H9 (cell line): Measurements from ENCODE around the gene ACBD6. TPM values are rescaled to one million over a fixed set of nuclear protein-coding genes. Genes with fewer than 3 reads are reported as not detected.

Experiments
- DNase-seq: peaks from one replicate; pipeline ENCODE4 v3.0.0-alpha.2; 2017
- H2AFZ ChIP-seq: one replicate; pipeline ENCODE4 v1.6.1; 2013; ENCODE audit warnings: mild to moderate bottlenecking, low read length, control low read depth, moderate library complexity
- H2AK5ac ChIP-seq: 2 replicates; pipeline ENCODE4 v1.6.1; 2013; ENCODE audit warnings: low read length, control low read depth, mixed read lengths; ENCODE audit not compliant: insufficient read length
- H2BK120ac ChIP-seq: one replicate; pipeline ENCODE4 v1.6.1; 2013; ENCODE audit warnings: low read depth, mild to moderate bottlenecking, low read length, control low read depth, inconsistent platforms; ENCODE audit not compliant: poor library complexity, severe bottlenecking
- H2BK12ac ChIP-seq: 2 replicates; pipeline ENCODE4 v1.6.1; 2013; ENCODE audit warnings: low read length, control low read depth, mixed read lengths, low read depth; ENCODE audit not compliant: insufficient read length
- H2BK15ac ChIP-seq: 2 replicates; pipeline ENCODE4 v1.6.1; 2013; ENCODE audit warnings: low read depth, low read length, control low read depth
- H2BK20ac ChIP-seq: one replicate; pipeline ENCODE4 v1.6.1; 2013; ENCODE audit warnings: low read depth, mild to moderate bottlenecking, low read length, control low read depth, inconsistent platforms; ENCODE audit not compliant: poor library complexity, severe bottlenecking
- H2BK5ac ChIP-seq: 2 replicates; pipeline ENCODE4 v1.6.1; 2013; ENCODE audit warnings: low read length, control low read depth, mixed read lengths; ENCODE audit not compliant: insufficient read length
- H3K14ac ChIP-seq: 2 replicates; pipeline ENCODE4 v1.6.1; 2013; ENCODE audit warnings: low read length, control low read depth; ENCODE audit not compliant: insufficient read depth
- H3K18ac ChIP-seq: 2 replicates; pipeline ENCODE4 v1.6.1; 2013; ENCODE audit warnings: low read depth, mild to moderate bottlenecking, mixed read lengths, low read length, control low read depth; ENCODE audit not compliant: insufficient read length
- H3K23ac ChIP-seq: 2 replicates; pipeline ENCODE4 v1.6.1; 2013; ENCODE audit warnings: low read length, control low read depth, mixed read lengths, low read depth; ENCODE audit not compliant: insufficient read length
- H3K23me2 ChIP-seq: 2 replicates; pipeline ENCODE4 v1.6.1; 2013; ENCODE audit warnings: low read depth, mild to moderate bottlenecking, mixed read lengths, low read length, control low read depth; ENCODE audit not compliant: insufficient read length, poor library complexity, severe bottlenecking
- H3K27ac ChIP-seq: 2 replicates; pipeline ENCODE4 v1.5.1; 2013; ENCODE audit warnings: low read length, control low read depth, mixed read lengths, low read depth; ENCODE audit not compliant: insufficient read length
- H3K27me3 ChIP-seq: 2 replicates; pipeline ENCODE4 v1.6.1; 2013; ENCODE audit warnings: low read length, control low read depth, inconsistent platforms; ENCODE audit not compliant: insufficient read depth
- H3K4ac ChIP-seq: 2 replicates; pipeline ENCODE4 v1.6.1; 2013; ENCODE audit warnings: low read depth, mild to moderate bottlenecking, control low read depth, inconsistent platforms, low read length, moderate library complexity
- H3K4me1 ChIP-seq: 2 replicates; pipeline ENCODE4 v1.6.1; 2013; ENCODE audit warnings: low read length, control low read depth, inconsistent platforms; ENCODE audit not compliant: insufficient read depth
- H3K4me2 ChIP-seq: 2 replicates; pipeline ENCODE4 v1.6.1; 2013; ENCODE audit warnings: low read length, control low read depth, mixed read lengths; ENCODE audit not compliant: insufficient read length, insufficient read depth
- H3K56ac ChIP-seq: 2 replicates; pipeline ENCODE4 v1.6.1; 2013; ENCODE audit warnings: low read depth, mild to moderate bottlenecking, mixed read lengths, low read length, control low read depth; ENCODE audit not compliant: insufficient read length
- H3K79me1 ChIP-seq: 2 replicates; pipeline ENCODE4 v1.6.1; 2013; ENCODE audit warnings: low read depth, mild to moderate bottlenecking, moderate library complexity, low read length, control low read depth, inconsistent platforms; ENCODE audit not compliant: insufficient read depth, poor library complexity, severe bottlenecking
- H3K79me2 ChIP-seq: 2 replicates; pipeline ENCODE4 v1.6.1; 2013; ENCODE audit warnings: low read length, control low read depth, inconsistent platforms; ENCODE audit not compliant: insufficient read depth
- H3K9ac ChIP-seq: 2 replicates; pipeline ENCODE4 v1.6.1; 2013; ENCODE audit warnings: low read length, control low read depth, mixed read lengths; ENCODE audit not compliant: insufficient read length; ENCODE audit errors: extremely low read depth
- H3K9me3 ChIP-seq: one replicate; pipeline ENCODE4 v1.6.1; 2013; ENCODE audit warnings: low read depth, low read length, inconsistent platforms; ENCODE audit not compliant: control insufficient read depth
- H3T11ph ChIP-seq: one replicate; pipeline ENCODE4 v1.6.1; 2013; ENCODE audit warnings: mild to moderate bottlenecking, low read length, control low read depth, inconsistent platforms
- H4K20me1 ChIP-seq: one replicate; pipeline ENCODE4 v1.6.1; 2013; ENCODE audit not compliant: control insufficient read depth, insufficient read length, insufficient read depth
- H4K5ac ChIP-seq: 2 replicates; pipeline ENCODE4 v1.6.1; 2013; ENCODE audit warnings: low read depth, mild to moderate bottlenecking, mixed read lengths, low read length, control low read depth; ENCODE audit not compliant: insufficient read length
- H4K8ac ChIP-seq: replicated peaks from 2 replicates; pipeline ENCODE4 v1.6.1; 2013; ENCODE audit warnings: low read length, control low read depth, mixed read lengths, low read depth; ENCODE audit not compliant: insufficient read length
- H4K91ac ChIP-seq: 2 replicates; pipeline ENCODE4 v1.6.1; 2013; ENCODE audit warnings: low read depth, mild to moderate bottlenecking, moderate library complexity, mixed read lengths, low read length, control low read depth; ENCODE audit not compliant: insufficient read length
- H3K27ac Mint-ChIP-seq, 3 experiments: 2 replicates in 2 of 3; 3 replicates in 1 of 3; pipeline ENCODE4 v1.8.0; 2020 to 2021; ENCODE audit warnings: mixed read lengths in 3 of 3, mild to moderate bottlenecking in 1 of 3, moderate library complexity in 1 of 3
- H3K27me3 Mint-ChIP-seq: 2 replicates; pipeline ENCODE4 v1.8.0; 2021; ENCODE audit warnings: low read depth, mild to moderate bottlenecking, moderate library complexity, mixed read lengths
- H3K36me3 Mint-ChIP-seq, 3 experiments: 2 replicates in 2 of 3; 3 replicates in 1 of 3; pipeline ENCODE4 v1.8.0; 2020 to 2021; ENCODE audit warnings: low read depth in 3 of 3, mixed read lengths in 3 of 3; ENCODE audit not compliant: insufficient read depth in 1 of 3
- H3K4me1 Mint-ChIP-seq, 2 experiments: 2 replicates each; pipeline ENCODE4 v1.8.0; 2020; ENCODE audit warnings: mixed read lengths in 2 of 2
- H3K4me3 Mint-ChIP-seq, 2 experiments: 2 replicates in 1 of 2; 3 replicates in 1 of 2; pipeline ENCODE4 v1.8.0; 2020 to 2021; ENCODE audit warnings: mild to moderate bottlenecking in 2 of 2, mixed read lengths in 2 of 2, moderate library complexity in 1 of 2
- H3K9me3 Mint-ChIP-seq, 2 experiments: 2 replicates in 1 of 2; 3 replicates in 1 of 2; pipeline ENCODE4 v1.8.0; 2020; ENCODE audit warnings: mild to moderate bottlenecking in 2 of 2, mixed read lengths in 2 of 2, moderate library complexity in 1 of 2
- CTCF ChIP-seq: fragments of 200-600 bp; sonication (generic); conservative IDR thresholded peaks from 3 replicates; pipeline ENCODE4 v1.8.0; 2021; ENCODE audit warnings: antibody characterized with exemption, mild to moderate bottlenecking
- total RNA-seq: library from RNA; stranded (reverse); gene quantifications from 2 replicates; pipeline ENCODE4 v1.2.1, GENCODE V29; 2021

ACBD6 gene
- total RNA-seq, 1 experiment from 2014 or later: 51.4 TPM

DNA sequence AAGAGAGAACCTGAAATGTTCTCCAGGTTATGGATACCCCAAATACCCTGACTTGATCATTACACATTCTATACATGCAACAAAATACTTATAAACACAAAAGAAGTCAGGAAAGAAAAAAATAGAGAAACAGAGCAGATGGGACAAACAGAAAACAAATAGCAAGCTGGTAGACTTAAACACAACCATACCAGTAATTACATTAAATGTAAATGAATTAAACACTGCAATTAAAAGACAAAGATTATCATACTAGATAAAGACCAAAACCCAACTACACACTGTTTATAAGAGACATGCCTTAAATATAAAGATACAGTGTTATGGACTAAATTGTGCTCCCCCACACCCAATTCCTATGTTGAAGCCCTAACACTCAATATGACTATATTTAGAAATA is 117.2 kb downstream of the ACBD6 start:
- Histone ChIP-seq H3K79me1 (no peaks in the 10 kb centered on the region), H3K23ac (no peak overlapping the region), H4K20me1 (no peaks in the 10 kb centered on the region), H3K14ac (no peak overlapping the region), H4K8ac (no peak overlapping the region), H3K4ac (no peak overlapping the region), H2BK15ac (no peak overlapping the region), H3K27ac (no peak overlapping the region), H3K9me3 (peaks cover under 1% of the 10 kb centered on the region), H3K9ac (no peak overlapping the region), H3K4me2 (no peak overlapping the region), H3T11ph (no peak overlapping the region), H2BK20ac (no peak overlapping the region), H3K79me2 (no peaks in the 10 kb centered on the region), H2BK5ac (no peak overlapping the region), H3K4me1 (no peaks in the 10 kb centered on the region), H3K27me3 (no peaks in the 10 kb centered on the region), H2BK12ac (no peak overlapping the region), H3K18ac (no peak overlapping the region), H2BK120ac (no peak overlapping the region), H4K5ac (no peak overlapping the region), H3K23me2 (no peaks in the 10 kb centered on the region), H4K91ac (no peak overlapping the region), H3K56ac (no peak overlapping the region), H2AK5ac (no peak overlapping the region), H2AFZ (no peak overlapping the region)
- Mint-ChIP-seq H3K36me3 (peaks cover 28 to 55% (median 31%) of the 10 kb centered on the region in 3 experiments), H3K27ac (no peak overlapping the region), H3K27me3 (no peaks in the 10 kb centered on the region), H3K4me1 (peaks cover 4 to 5% of the 10 kb centered on the region in 2 experiments; a peak in 2 of 4 replicates), H3K4me3 (no peak overlapping the region), H3K9me3 (peaks cover 41 to 51% of the 10 kb centered on the region in 2 experiments)
- TF ChIP-seq CTCF: no peak
- no peak for DNase-seq
